MM.1S (cell line): ENCODE results near the gene KAT2B.
A peak's percentile ranks its signal among the peaks of the same experiment; 100 is the strongest.

ENCODE experiments used
- DNase-seq: peaks from one replicate; pipeline ENCODE4 v3.0.0-alpha.2; 2015
- H2AFZ ChIP-seq: fragments of 300-600 bp; sonication (generic); 2 replicates; pipeline ENCODE4 v1.6.0; 2016; ENCODE audit warnings: antibody characterized with exemption, low read length
- H3F3A ChIP-seq: fragments of 300-600 bp; sonication (generic); 2 replicates; pipeline ENCODE4 v1.6.1; 2016; ENCODE audit warnings: mild to moderate bottlenecking, antibody characterized with exemption, low read length, moderate library complexity, mixed read lengths; ENCODE audit not compliant: insufficient read depth
- H3K27ac ChIP-seq: fragments of 300-600 bp; sonication (generic); 2 replicates; pipeline ENCODE4 v1.5.1; 2016; ENCODE audit warnings: mild to moderate bottlenecking, low read length
- H3K27me3 ChIP-seq: fragments of 300-600 bp; sonication (generic); replicated peaks from 2 replicates; pipeline ENCODE4 v1.6.0; 2016; ENCODE audit warnings: low read length; ENCODE audit not compliant: insufficient read depth
- H3K36me3 ChIP-seq: fragments of 300-600 bp; sonication (generic); replicated peaks from 2 replicates; pipeline ENCODE4 v1.6.1; 2016; ENCODE audit warnings: mild to moderate bottlenecking, low read length, mixed read lengths; ENCODE audit not compliant: insufficient read depth
- H3K4me1 ChIP-seq: fragments of 300-600 bp; sonication (generic); 2 replicates; pipeline ENCODE4 v1.6.1; 2016; ENCODE audit warnings: low read length, mixed read lengths
- H3K4me2 ChIP-seq: fragments of 300-600 bp; sonication (generic); 2 replicates; pipeline ENCODE4 v1.6.0; 2016; ENCODE audit warnings: low read depth, low read length
- H3K4me3 ChIP-seq: fragments of 300-600 bp; sonication (generic); 2 replicates; pipeline ENCODE4 v1.5.1; 2016; ENCODE audit warnings: low read length, mixed read lengths
- H3K79me2 ChIP-seq: fragments of 300-600 bp; sonication (generic); 2 replicates; pipeline ENCODE4 v1.6.1; 2016; ENCODE audit warnings: mixed run types, low read length, mixed read lengths
- H3K9ac ChIP-seq: fragments of 300-600 bp; sonication (generic); 2 replicates; pipeline ENCODE4 v1.6.1; 2016; ENCODE audit warnings: low read length, mixed read lengths
- H3K9me2 ChIP-seq: fragments of 300-600 bp; sonication (generic); replicated peaks from 2 replicates; pipeline ENCODE4 v1.6.1; 2016; ENCODE audit warnings: mild to moderate bottlenecking, low read length, mixed read lengths; ENCODE audit not compliant: insufficient read depth
- H3K9me3 ChIP-seq: fragments of 300-600 bp; sonication (generic); replicated peaks from 2 replicates; pipeline ENCODE4 v1.6.1; 2016; ENCODE audit warnings: mild to moderate bottlenecking, low read length, mixed read lengths; ENCODE audit not compliant: insufficient read depth
- H4K20me1 ChIP-seq: fragments of 300-600 bp; sonication (generic); 2 replicates; pipeline ENCODE4 v1.6.1; 2016; ENCODE audit warnings: mild to moderate bottlenecking, low read length, moderate library complexity, mixed read lengths; ENCODE audit not compliant: insufficient read depth
- CTCF ChIP-seq: fragments of 300-600 bp; sonication (generic); IDR thresholded peaks from 2 replicates; pipeline ENCODE4 v1.5.1; 2016; ENCODE audit warnings: antibody characterized with exemption, low read length, mixed read lengths
- EZH2 ChIP-seq: fragments of 300-600 bp; sonication (generic); optimal IDR thresholded peaks from 2 replicates; pipeline ENCODE3; 2017; ENCODE audit warnings: low read depth, mild to moderate bottlenecking, antibody characterized with exemption, low read length, mixed read lengths
- EZH2phosphoT487 ChIP-seq: fragments of 300-600 bp; sonication (generic); IDR thresholded peaks from 2 replicates; pipeline ENCODE4 v1.6.1; 2018; ENCODE audit warnings: antibody characterized with exemption, low read length

The KAT2B gene

GRCh38 chr3:20060974-20061685 is 20.9 kb downstream of the KAT2B start:
- Histone ChIP-seq H3K4me1 (peaks cover 17% of the 10 kb centered on the region), H4K20me1 (no peaks in the 10 kb centered on the region), H3K27me3 (no peaks in the 10 kb centered on the region), H3F3A (peaks cover 8% of the 10 kb centered on the region), H3K4me2 (peak overlapping the region; percentile 25), H3K9me3 (no peaks in the 10 kb centered on the region), H3K27ac (peak overlapping the region; percentile 27; the same call in 1 of the 2 replicates), H3K9ac (no peak overlapping the region), H2AFZ (no peak overlapping the region), H3K36me3 (no peaks in the 10 kb centered on the region), H3K4me3 (no peak overlapping the region), H3K9me2 (no peaks in the 10 kb centered on the region), H3K79me2 (peaks cover 88% of the 10 kb centered on the region)
- TF ChIP-seq CTCF = no peak
- TF ChIP-seq EZH2 = no peak
- TF ChIP-seq EZH2phosphoT487 = no peak
- peak; percentile 40 for DNase-seq

- H3K4me1 ChIP-seq = peaks cover 8% of the 10 kb centered on the region
- peaks cover 79% of the 10 kb centered on the region for H3K79me2 ChIP-seq
- no peak overlapping the region for H3K4me3 ChIP-seq
- no peaks in the 10 kb centered on the region for H4K20me1 ChIP-seq
- no peaks in the 10 kb centered on the region for H3K9me2 ChIP-seq
- DNase-seq = no peak
- no peaks in the 10 kb centered on the region for H3K36me3 ChIP-seq
- no peak for TF ChIP-seq CTCF
- TF ChIP-seq EZH2 = no peak
- TF ChIP-seq EZH2phosphoT487 = no peak
- no peaks in the 10 kb centered on the region for H3K27me3 ChIP-seq
- no peak overlapping the region for H3K27ac ChIP-seq
- no peak overlapping the region for H3K4me2 ChIP-seq
- no peak overlapping the region for H3K9ac ChIP-seq
- H2AFZ ChIP-seq = no peak overlapping the region
- H3F3A ChIP-seq = 0 out of 2 replicates have a peak, but pooled peaks cover 7% of the 10 kb centered on the region
- no peaks in the 10 kb centered on the region for H3K9me3 ChIP-seq
Measured at GRCh38 chr3:20062996-20063395, 22.8 kb downstream of the KAT2B start.

- H3K9ac ChIP-seq = no peak overlapping the region
- no peak overlapping the region for H2AFZ ChIP-seq
- H3K27me3 ChIP-seq = no peaks in the 10 kb centered on the region
- 0 out of 2 replicates have a peak, but pooled peaks cover 7% of the 10 kb centered on the region for H3F3A ChIP-seq
- no peaks in the 10 kb centered on the region for H4K20me1 ChIP-seq
- no peak overlapping the region for H3K4me3 ChIP-seq
- H3K4me1 ChIP-seq = peaks cover 8% of the 10 kb centered on the region
- TF ChIP-seq CTCF = no peak
- no peak for TF ChIP-seq EZH2phosphoT487
- no peak for TF ChIP-seq EZH2
- H3K27ac ChIP-seq = no peak overlapping the region
- H3K4me2 ChIP-seq = no peak overlapping the region
- no peaks in the 10 kb centered on the region for H3K9me3 ChIP-seq
- no peaks in the 10 kb centered on the region for H3K36me3 ChIP-seq
- DNase-seq = no peak
- H3K9me2 ChIP-seq = no peaks in the 10 kb centered on the region
- H3K79me2 ChIP-seq = peaks cover 82% of the 10 kb centered on the region
Measured at GRCh38 chr3:20064387-20064786, 24.1 kb downstream of the KAT2B start.
